HG03432 (cell line): ENCODE data around the gene CHGA.

Source experiments
- ATAC-seq: cut with Tn5 transposase; IDR thresholded peaks from one replicate; pipeline ENCODE4 v1.9.1; 2021; ENCODE audit warnings: mild to moderate bottlenecking, moderate library complexity; ENCODE audit not compliant: unreplicated experiment

CHGA gene

GRCh38 chr14:92902726-92903125, 20.2 kb upstream of the CHGA start:
- no peak for ATAC-seq

GRCh38 chr14:92903359-92903758, 19.6 kb upstream of the CHGA start:
- ATAC-seq, result no peak

GRCh38 chr14:92905667-92906066, 17.3 kb upstream of the CHGA start:
- no peak for ATAC-seq

- ATAC-seq, result no peak
Observed at GRCh38 chr14:92906420-92906819, 16.5 kb upstream of the CHGA start.

GRCh38 chr14:92906823-92907222, 16.1 kb upstream of the CHGA start:
- ATAC-seq, result no peak

- no peak for ATAC-seq
Observed at GRCh38 chr14:92907316-92907911, 15.5 kb upstream of the CHGA start.

- no peak for ATAC-seq
Observed at GRCh38 chr14:92914087-92914656, 8.8 kb upstream of the CHGA start.

- no peak for ATAC-seq
Observed at GRCh38 chr14:92916201-92916600, 6.7 kb upstream of the CHGA start.

- no peak for ATAC-seq
Observed at GRCh38 chr14:92917041-92917940, 5.7 kb upstream of the CHGA start.

GRCh38 chr14:92917956-92918355, 5.0 kb upstream of the CHGA start:
- ATAC-seq, result no peak

- no peak for ATAC-seq
Observed at GRCh38 chr14:92920001-92920400, 2.9 kb upstream of the CHGA start.

- no peak for ATAC-seq
Observed at GRCh38 chr14:92922155-92922735, 705 bp upstream of the CHGA start.

- no peak for ATAC-seq
Observed at GRCh38 chr14:92923744-92924103, 774 bp downstream of the CHGA start.

GRCh38 chr14:92924247-92924646, 1.3 kb downstream of the CHGA start:
- no peak for ATAC-seq

GRCh38 chr14:92925446-92925845, 2.5 kb downstream of the CHGA start:
- ATAC-seq, result no peak

- no peak for ATAC-seq
Observed at GRCh38 chr14:92926180-92926845, 3.4 kb downstream of the CHGA start.

GRCh38 chr14:92926931-92927330, 4.0 kb downstream of the CHGA start:
- no peak for ATAC-seq

GRCh38 chr14:92927349-92928257, 4.7 kb downstream of the CHGA start:
- no peak for ATAC-seq

- ATAC-seq, result no peak
Observed at GRCh38 chr14:92928258-92928629, 5.3 kb downstream of the CHGA start.

- no peak for ATAC-seq
Observed at GRCh38 chr14:92928961-92929688, 6.2 kb downstream of the CHGA start.
